Stomach (tissue), 9 donors: ENCODE results near the gene APP. TPM values are rescaled to one million over a fixed set of nuclear protein-coding genes. Genes with fewer than 3 reads are reported as not detected.

Experiments
- DNase-seq, 2 donors: peaks; one replicate each; pipeline versions ENCODE4 v3.0.0 to v3.0.0-alpha.2; 2013 to 2019
- H3K27ac ChIP-seq, 5 donors: fragments of 200-600 bp in 4 of 5; sonication (generic) in 4 of 5; one replicate each; pipeline ENCODE4 v1.5.1; 2013 to 2019; ENCODE audit warnings: mild to moderate bottlenecking in 1 of 5, moderate library complexity in 1 of 5
- H3K27me3 ChIP-seq, 3 donors: fragments of 200-600 bp; sonication (generic); one replicate each; pipeline ENCODE4 v1.5.1; 2017 to 2019; ENCODE audit warnings: mixed run types in 1 of 3
- H3K36me3 ChIP-seq, 4 donors: fragments of 200-600 bp; sonication (generic); 1 replicate in 3 of 4; 2 replicates in 1 of 4; pipeline ENCODE4 v1.5.1; 2016 to 2019
- H3K4me1 ChIP-seq, 4 donors: fragments of 200-600 bp; sonication (generic); one replicate each; pipeline ENCODE4 v1.5.1; 2016 to 2019
- H3K4me3 ChIP-seq, 4 donors: fragments of 200-600 bp; sonication (generic) in 3 of 4; one replicate each; pipeline ENCODE4 v1.5.1; 2016 to 2019; ENCODE audit warnings: mild to moderate bottlenecking in 1 of 4
- H3K9me3 ChIP-seq, 4 donors: fragments of 200-600 bp; sonication (generic); one replicate each; pipeline ENCODE4 v1.5.1; 2016 to 2019
- EP300 ChIP-seq: sonication (generic); formaldehyde crosslinking; IDR thresholded peaks from one replicate; pipeline ENCODE4 v1.6.1; 2017; ENCODE audit warnings: antibody characterized with exemption
- POLR2A ChIP-seq, 4 donors: fragments of 450-650 bp; IDR thresholded peaks; one replicate each; pipeline ENCODE4 v1.6.1; 2016; ENCODE audit warnings: antibody characterized with exemption in 4 of 4, control low read depth in 2 of 4, mild to moderate bottlenecking in 1 of 4, moderate library complexity in 1 of 4
- POLR2AphosphoS5 ChIP-seq, 3 donors: sonication (generic); formaldehyde crosslinking; IDR thresholded peaks; one replicate each; pipeline ENCODE4 v1.6.1; 2016; ENCODE audit warnings: antibody characterized with exemption in 3 of 3
- WGBS, 5 donors: extraction: QIAGEN DNeasy Blood & Tissue Kit in 3 of 5; methylation state at CpG; one replicate each; pipeline versions ENCODE4 v1.1.5 to v1.1.7; 2013 to 2018; 5-methylcytosine and 5-hydroxymethylcytosine counted together
- intact Hi-C: fragments of 100-400 bp; cut with DNase I; formaldehyde crosslinking; loops from one replicate; pipeline ENCODE4 v1.15.1; 2023; ENCODE audit warnings: low total_unique reads
- polyA plus RNA-seq, 3 donors: library from polyadenylated mRNA; stranded (reverse); fragments of 200-250 nt; gene quantifications; one replicate each; pipeline ENCODE4 v1.2.3, GENCODE V29; 2013
- total RNA-seq, 5 donors: library from RNA; depleted of rRNA; stranded (reverse); fragments of >200 nt; gene quantifications; one replicate each; pipeline versions ENCODE4 v1.1.0 to v1.2.3, GENCODE V29; 2014 to 2016
- TF ChIP-seq, protein P1 (sequence below), 7 experiments: fragments of 450-650 bp in 4 of 7; fragments of 200-600 bp in 3 of 7; sonication (generic) in 3 of 7; IDR thresholded peaks; one replicate each; pipeline ENCODE4 v1.5.1; 2016 to 2019; ENCODE audit warnings: antibody characterized with exemption in 7 of 7, control low read depth in 2 of 7, mild to moderate bottlenecking in 1 of 7
- donor health status: healthy with polysubstance abuse.
- donor health status: Bipolar disorder and iron deficiency.
- donor health status: healthy.

Gene APP
- total and polyA plus RNA-seq, 8 donors: 41.2 to 408 (median 200) TPM

DNA sequence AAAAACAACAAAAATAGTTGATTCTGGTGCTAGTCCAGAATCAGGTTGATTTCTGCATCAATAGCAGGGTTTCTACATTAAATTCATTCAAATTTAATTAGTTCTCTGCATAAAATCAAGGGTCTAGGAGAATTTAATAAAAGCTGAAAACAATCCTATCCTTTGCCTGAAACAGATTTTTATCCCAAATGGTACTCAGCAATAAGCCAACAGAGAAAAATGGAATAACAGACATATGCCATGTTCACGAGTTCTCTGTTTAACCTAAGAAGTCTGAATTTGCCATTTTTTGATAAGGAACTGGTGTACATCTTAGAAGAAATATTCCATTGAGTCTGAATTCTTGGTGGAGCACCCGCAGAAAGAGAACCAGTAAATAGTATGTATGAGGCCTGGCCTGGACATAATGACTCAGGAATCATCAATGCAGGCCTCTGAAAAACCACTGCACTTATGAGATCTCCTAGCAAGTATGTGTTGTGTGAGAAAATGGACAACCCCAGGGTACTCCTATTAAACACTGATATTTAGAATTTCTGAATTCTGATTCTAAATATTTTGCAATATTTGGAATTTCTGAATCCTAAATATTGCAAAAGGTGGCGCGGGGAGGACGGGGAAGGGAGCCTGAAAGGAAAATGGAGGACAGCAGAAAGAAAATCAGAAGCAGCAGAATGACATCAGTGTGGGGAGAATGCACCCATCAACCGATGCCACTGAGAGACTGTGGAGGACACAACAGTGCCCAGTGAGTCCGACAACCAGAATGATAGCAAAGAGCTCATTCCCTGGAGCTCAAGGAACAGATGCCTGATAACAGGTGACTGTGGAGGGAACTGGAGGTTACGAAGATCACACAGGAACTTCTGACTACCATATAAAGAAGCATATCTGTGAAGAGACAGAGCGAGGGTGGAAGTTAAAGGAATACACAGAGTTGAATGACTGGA lies 97.6 kb downstream of the APP start:
- intact Hi-C loops: no loop called here
- Histone ChIP-seq H3K4me3 (no peak overlapping the region), H3K27ac (no peak overlapping the region), H3K9me3 (no peaks in the 10 kb centered on the region), H3K36me3 (no peaks in the 10 kb centered on the region), H3K4me1 (peaks cover 9 to 43% (median 26%) of the 10 kb centered on the region in 4 donors), H3K27me3 (no peaks in the 10 kb centered on the region)
- TF ChIP-seq EP300 (no peak), POLR2AphosphoS5 (IDR thresholded peaks at IDR 0.05) (no peak), POLR2A (IDR thresholded peaks at IDR 0.05) (no peak)
- TF ChIP-seq, protein P1, sequence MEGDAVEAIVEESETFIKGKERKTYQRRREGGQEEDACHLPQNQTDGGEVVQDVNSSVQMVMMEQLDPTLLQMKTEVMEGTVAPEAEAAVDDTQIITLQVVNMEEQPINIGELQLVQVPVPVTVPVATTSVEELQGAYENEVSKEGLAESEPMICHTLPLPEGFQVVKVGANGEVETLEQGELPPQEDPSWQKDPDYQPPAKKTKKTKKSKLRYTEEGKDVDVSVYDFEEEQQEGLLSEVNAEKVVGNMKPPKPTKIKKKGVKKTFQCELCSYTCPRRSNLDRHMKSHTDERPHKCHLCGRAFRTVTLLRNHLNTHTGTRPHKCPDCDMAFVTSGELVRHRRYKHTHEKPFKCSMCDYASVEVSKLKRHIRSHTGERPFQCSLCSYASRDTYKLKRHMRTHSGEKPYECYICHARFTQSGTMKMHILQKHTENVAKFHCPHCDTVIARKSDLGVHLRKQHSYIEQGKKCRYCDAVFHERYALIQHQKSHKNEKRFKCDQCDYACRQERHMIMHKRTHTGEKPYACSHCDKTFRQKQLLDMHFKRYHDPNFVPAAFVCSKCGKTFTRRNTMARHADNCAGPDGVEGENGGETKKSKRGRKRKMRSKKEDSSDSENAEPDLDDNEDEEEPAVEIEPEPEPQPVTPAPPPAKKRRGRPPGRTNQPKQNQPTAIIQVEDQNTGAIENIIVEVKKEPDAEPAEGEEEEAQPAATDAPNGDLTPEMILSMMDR (IDR thresholded peaks at IDR 0.05): no peak
- no peak for DNase-seq
- 89 to 95% (median 94%) methylated on average over 9 of the region's 9 CpGs for WGBS, 5 donors

DNA sequence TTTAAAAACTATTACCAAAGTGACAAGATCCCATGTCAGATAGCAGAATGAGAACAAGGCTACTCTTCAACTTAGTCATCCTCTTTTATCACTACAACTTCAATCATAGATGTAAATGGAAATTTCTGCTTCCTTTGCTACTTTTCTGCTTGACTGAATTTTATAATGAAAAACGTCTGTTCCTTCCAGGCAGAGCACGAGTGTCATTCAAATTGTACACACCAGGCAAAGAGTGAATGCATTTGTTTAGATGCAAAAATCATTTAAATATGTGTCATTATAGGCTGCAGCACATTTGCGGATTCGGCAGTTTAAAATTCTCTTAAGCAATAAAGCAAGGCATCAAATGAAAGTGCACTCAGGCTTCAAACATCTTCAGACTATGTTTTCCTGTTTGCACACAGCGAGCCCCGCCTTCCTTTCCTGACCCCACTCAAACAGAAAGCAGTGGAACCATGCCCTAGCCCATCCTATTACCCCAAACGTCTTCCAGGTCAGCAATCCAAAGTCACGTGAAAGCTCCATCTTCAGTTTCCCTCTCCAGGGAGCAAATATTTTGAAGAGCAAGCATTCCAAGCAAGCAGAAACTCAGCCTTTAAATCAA lies 99.6 kb downstream of the APP start:
- Histone ChIP-seq H3K27ac (peak overlapping the region in 2 of 5 donors; percentile 14 to 16), H3K36me3 (no peaks in the 10 kb centered on the region), H3K9me3 (no peaks in the 10 kb centered on the region), H3K4me1 (peaks cover 9 to 43% (median 25%) of the 10 kb centered on the region in 4 donors), H3K27me3 (no peaks in the 10 kb centered on the region), H3K4me3 (no peak overlapping the region)
- 21 to 32% (median 30%) methylated on average over 8 of the region's 8 CpGs for WGBS, 5 donors
- TF ChIP-seq, protein P1 (IDR thresholded peaks at IDR 0.05): no peak
- TF ChIP-seq POLR2A (IDR thresholded peaks at IDR 0.05) (no peak), EP300 (no peak), POLR2AphosphoS5 (IDR thresholded peaks at IDR 0.05) (no peak)
- intact Hi-C loops: no loop called here
- peak in 1 of 2 donors; percentile 63 for DNase-seq

DNA sequence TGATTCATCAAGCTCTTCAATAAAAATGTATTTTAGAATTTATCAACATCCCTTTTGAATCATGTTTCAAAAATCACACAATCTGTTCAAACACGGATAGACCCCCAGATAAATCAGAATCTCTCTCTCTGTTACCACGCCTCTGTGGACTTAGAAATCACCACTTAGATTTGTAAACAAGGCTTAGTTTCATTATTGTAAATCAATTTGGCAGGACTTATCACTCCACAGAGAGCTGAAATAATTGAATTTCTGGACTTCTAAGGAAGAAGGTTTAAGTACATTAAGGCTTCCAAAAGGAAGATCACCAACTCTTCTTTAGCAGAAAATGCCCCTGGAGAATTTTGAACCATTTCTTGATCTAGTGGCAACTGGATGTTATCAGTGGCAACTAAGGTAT lies 100.4 kb downstream of the APP start:
- intact Hi-C loops: no loop called here
- H3K4me1 ChIP-seq: peaks cover 9 to 43% (median 25%) of the 10 kb centered on the region in 4 donors
- DNase-seq: no peak
- no peaks in the 10 kb centered on the region for H3K36me3 ChIP-seq
- TF ChIP-seq, protein P1 (IDR thresholded peaks at IDR 0.05): no peak
- TF ChIP-seq POLR2AphosphoS5 (IDR thresholded peaks at IDR 0.05) (no peak), EP300 (no peak), POLR2A (IDR thresholded peaks at IDR 0.05) (no peak)
- WGBS, 5 donors: 34 to 55% (median 44%) methylated on average over 2 of the region's 2 CpGs
- H3K27ac ChIP-seq: no peak overlapping the region
- no peaks in the 10 kb centered on the region for H3K9me3 ChIP-seq
- no peak overlapping the region for H3K4me3 ChIP-seq
- no peaks in the 10 kb centered on the region for H3K27me3 ChIP-seq

DNA sequence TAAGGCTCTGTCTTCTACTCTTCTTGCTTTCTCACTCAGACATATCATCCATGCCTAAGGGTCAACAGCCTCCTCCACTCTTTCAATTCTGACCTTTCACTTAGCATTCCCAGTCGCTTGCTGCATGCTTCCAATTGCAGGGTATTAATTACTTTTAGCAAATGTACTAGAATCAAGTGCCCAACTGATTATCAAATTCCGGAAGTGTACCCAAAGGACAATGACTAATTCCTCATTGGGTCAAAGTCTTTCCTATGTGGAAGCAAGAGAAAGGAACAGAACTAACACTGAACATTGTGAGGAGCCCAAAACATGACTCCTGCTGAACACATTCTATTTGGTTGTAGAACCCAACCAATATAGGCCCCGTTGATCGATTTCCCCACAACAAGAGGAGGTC lies 101.8 kb downstream of the APP start:
- Histone ChIP-seq H3K9me3 (no peaks in the 10 kb centered on the region), H3K4me3 (no peak overlapping the region), H3K27ac (no peak overlapping the region), H3K27me3 (no peaks in the 10 kb centered on the region), H3K4me1 (peaks cover 9 to 43% (median 25%) of the 10 kb centered on the region in 4 donors), H3K36me3 (no peaks in the 10 kb centered on the region)
- no peak for DNase-seq
- WGBS, 5 donors: 56 to 78% (median 76%) methylated on average over 4 of the region's 4 CpGs
- TF ChIP-seq, protein P1 (IDR thresholded peaks at IDR 0.05): no peak
- TF ChIP-seq POLR2AphosphoS5 (IDR thresholded peaks at IDR 0.05) (no peak), POLR2A (IDR thresholded peaks at IDR 0.05) (no peak), EP300 (no peak)
- intact Hi-C loops: no loop called here
